NCI-H187 treated with DMSO at 0.1 percent for 48 hours (cell line): ENCODE results near the gene SCAPER.
"Not testable (repeated sequence)": the region's sequence is repeated elsewhere in the genome, so short reads cannot be mapped to it uniquely, and the experiment has no call there.

ENCODE experiments used
- DNase-seq: peaks from one replicate; lab custom pipeline; 2025; lab: John Stamatoyannopoulos, UW

SCAPER gene

DNA sequence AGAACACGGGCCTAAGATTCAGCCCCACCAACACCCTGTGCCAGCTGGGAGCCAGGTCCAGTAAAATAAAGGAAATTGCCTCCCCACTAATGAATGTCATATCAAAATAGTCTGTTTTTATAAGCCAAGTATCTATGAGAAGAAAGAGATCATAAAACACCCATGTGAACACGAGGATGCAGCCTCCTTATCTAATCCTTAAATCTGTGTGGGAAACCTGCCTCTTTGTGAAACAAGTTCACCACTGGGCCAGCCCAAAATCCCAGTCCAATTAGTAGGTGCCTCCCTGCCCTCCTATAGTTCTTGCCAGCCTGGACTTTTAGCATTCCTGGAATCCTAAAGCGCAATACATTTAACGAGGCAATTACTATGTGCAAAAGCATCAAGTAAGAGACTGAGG, 42.0 kb downstream of the SCAPER start:
- DNase-seq, result no peak

DNA sequence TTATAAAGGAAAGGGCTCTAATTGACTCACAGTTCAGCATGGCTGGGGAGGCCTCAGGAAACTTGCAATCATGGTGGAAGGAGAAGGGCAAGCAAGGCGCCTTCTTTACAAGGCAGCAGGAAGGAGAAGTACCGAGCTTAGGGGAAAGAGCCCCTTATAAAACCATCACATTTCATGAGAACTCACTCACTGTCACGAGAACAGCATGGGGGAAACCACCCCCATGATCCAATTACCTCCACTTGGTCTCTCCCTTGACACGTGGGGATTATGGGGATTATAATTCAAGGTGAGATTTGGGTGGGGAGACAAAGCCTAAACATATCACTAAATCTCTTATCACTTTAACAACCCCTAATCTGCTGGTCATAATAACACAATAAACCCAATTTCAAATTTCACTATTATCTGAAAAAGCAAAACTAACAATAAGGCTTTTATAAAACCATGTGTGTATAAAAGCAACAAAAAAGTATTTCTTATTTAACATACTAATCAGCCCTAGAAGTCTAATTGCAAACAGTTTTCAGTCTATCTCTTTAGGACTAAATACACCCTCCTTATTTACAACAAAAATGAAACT, 43.2 kb downstream of the SCAPER start:
- no peak for DNase-seq

DNA sequence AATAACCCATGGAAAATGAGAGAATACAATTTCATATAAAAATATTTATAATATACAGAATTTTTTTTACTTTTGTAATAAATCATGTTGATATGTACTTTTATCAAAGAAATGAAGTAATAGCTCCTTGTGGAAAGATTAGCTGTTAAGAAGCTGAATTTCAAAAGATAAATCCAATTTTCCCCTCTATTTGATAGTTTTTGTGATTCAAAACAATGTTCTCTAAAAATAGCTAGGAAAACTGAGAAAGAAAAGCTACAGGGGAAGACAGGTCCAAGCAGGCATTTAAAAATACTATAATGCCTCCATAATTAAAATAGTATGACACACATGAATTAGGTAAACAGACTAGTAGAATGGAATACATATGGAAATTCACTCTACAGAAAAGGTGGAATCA, 44.9 kb downstream of the SCAPER start:
- no peak for DNase-seq

DNA sequence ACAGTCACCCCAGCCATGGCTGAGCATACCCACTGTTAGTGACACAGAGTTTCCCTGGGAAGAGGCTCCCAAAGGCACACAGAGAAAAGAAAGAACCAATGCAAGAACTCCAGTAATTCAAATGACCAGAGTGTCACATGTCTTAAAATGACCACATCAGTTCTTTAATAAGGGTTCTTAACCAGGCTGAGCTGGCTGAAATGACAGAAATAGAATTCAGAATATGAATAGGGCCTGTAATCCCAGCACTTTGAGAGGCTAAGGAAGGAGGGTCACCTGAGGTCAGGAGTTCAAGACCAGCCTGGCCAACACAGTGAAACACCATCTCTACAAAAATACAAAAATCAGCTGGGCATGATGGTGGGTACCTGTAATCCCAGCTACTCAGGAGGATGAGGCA, 54.8 kb downstream of the SCAPER start:
- DNase-seq, result not testable (repeated sequence)

DNA sequence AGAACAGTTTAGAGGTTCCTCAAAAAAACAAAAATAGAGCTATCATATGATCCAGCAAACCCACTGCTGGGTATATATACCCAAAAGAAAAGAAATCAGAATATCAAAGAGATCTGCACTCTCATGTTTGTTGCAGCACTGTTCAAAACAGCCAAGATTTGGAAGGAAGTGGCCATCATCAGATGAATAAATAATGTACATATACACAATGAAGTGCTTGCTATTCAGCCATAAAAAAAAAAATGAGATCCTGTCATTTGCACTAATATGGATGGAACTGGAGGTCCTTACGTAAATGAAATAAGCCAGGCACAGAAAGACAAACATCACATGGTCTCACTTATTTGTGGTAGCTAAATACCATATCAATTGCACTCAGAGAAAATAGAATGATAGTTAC, 58.4 kb downstream of the SCAPER start:
- DNase-seq, result no peak

DNA sequence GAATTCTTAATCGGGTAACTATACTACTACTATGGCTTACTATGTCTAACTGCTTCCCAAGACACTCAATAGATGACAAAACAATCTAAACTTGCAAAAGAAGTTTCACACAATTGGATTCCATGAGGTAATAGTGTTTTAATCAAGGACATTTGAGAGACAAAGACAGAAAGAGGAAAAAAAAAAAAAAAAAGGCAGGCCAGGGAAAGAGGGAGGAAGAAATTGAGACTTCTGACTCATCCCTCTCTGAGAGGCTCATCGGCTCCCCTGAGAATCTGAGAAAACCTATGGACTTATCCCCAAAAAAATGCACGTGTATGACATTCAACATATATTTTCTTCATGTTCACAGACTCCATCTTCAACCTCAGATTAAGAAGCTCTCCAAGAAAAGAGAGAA, 61.0 kb downstream of the SCAPER start:
- no peak for DNase-seq

DNA sequence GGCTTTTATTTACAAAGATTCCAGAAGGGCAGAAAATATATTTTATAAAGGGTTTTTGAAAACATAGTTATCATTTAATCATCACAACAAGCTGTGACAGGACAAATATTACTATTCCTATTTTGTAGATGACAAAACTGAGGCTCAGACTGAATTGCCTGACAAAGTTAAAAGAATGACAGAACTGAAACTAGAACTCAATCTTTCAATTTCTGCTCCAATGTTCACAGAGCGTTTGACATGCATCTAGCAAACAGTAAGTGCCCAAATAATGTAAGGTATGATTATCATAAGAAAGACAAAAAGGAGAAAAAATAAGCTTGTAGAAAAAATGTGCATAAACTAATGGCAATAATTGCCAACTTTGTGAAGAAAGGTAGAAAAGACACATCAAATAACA, 61.9 kb downstream of the SCAPER start:
- no peak for DNase-seq

DNA sequence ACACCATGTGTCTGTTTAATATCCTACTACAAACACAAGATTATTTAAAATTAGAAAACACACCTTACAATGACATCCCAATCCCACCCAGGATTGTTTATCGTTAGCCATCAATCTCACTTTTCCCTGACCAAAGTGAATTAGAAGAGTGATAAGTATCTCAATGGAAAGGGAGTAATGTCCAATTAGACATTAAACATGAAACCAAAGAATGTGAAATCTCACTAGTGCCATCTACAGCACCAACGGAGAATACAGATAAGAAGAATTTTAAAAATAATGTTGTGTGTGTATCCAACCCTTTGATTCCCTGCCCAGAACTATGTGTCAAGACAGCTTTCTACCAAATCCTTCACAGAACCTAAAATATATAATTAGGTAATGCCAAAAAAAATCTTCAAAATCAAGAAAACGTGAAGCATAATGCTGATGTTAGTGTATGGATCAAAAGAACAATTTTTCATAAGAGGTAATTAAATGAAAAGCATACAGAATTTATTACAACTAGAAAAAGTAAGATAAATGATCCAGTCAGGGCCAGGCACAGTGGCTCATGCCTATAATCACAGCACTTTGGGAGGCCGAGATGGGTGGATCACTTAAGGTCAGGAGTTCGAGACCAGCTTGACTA, 64.2 kb downstream of the SCAPER start:
- DNase-seq, result no peak

DNA sequence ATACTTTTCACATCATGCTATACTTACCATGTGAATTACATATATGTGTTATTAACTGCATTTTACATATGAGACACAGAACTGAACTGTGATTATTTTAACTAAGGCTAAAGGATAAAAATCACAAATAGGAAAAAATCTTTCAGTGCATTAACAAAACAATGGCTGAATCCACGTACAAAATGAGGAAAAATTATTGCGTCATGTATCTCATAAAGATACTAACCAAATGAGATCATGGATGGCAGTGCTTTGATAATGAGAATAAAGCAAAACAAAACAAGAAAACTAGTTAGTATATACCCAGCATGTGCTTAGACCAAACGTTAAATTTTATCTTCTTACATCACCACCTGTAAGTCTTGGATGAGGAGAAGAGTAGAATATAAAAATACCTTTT, 66.0 kb downstream of the SCAPER start:
- no peak for DNase-seq

DNA sequence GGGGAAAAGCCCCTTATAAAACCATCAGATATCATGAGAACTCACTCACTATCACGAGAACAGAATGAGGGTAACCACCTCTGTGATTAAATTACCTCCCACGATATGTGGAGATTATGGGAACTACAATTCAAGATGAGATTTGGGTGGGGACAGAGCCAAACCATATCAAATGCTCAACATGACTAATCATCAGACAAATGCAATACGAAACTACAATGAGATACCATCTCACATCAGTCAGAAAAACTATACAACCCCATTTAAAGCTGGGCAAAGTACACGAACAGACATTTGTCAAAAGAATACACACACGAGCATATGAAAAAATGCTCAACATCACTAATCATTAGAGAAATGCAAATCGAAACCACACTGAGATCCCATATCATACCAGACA, 67.7 kb downstream of the SCAPER start:
- DNase-seq, result no peak

DNA sequence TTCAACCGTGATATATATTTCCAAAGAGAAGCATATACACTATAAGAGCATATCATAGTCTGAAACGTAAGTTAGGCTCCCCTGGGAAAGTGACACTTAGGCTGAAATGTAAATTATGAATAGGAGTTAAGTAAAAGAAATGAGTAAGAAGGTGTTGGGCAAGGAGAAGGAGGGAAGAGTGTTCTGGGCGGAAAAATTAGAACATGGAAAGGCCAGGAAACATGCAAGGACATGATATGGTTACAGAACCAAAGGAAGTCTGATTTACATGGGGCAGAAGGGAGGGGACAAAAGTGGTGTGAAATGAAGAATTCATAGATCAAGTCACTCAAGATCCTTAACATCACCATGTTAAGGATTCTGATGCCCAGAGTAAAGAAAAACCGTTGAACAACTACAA, 75.2 kb downstream of the SCAPER start:
- DNase-seq, result no peak

DNA sequence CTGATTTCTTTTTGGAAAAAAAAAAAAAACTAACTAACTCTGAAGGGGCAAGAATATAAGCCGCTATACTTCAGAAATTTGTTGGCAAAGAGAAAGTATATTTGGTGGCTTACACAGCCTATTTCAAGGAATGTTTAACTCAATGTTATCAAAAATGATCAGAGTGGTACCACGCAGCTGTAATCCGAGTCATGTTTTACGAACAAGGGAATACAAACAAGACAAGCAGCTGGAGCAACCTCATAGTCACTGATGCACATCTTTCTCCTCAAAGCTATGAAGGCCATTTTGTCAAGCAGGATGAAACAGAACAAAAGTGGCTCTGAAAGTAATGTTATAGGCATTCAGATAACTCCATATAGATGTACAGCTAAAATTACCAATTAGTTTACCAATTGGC, 81.2 kb downstream of the SCAPER start:
- DNase-seq, result peak; percentile 49

DNA sequence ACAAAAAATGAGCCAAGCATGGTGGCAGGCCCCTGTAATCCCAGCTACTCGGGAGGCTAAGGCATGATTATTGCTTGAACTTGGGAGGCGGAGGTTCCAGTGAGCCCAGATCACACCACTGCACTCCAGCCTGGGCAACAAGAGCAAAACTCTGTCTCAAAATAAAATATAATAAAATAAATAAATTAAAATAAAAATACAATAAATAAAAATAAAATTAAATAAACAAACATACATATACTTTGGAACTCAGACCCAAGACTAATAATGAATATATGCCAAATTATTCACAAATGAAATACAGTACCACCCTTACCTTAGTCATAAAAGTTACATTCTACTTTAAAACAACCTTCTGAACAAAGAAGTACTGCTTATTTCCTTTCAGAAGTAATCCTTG, 81.8 kb downstream of the SCAPER start:
- no peak for DNase-seq

DNA sequence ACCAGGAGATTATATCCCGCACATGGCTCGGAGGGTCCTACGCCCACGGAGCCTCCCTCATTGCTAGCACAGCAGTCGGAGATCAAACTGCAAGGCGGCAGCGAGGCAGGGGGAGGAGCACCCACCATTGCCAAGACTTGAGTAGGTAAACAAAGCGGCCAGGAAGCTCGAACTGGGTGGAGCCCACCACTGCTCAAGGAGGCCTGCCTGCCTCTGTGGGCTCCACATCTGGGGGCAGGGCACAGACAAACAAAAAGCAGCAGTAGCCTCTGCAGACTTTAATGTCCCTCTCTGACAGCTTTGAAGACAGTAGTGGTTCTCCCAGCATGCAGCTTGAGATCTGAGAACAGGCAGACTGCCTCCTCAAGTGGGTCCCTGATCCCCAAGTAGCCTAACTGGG, 86.2 kb downstream of the SCAPER start:
- not testable (repeated sequence) for DNase-seq

DNA sequence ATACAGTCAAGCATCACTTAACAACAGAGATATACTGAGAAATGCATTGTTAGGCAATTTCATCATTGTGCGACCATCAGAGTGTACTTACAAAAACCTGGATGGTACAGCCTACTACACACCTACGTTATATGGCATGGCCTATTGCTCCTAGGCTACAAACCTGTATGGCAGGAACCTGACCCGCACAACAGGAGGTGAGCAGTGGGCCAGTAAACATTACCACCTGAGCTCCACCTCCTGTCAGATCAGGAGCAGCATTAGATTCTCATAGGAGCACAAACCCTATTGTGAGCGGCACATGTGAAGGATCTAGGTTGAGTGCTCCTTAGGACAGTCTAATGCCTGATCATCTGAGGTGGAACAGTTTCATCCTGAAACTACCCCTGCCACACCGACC, 89.7 kb downstream of the SCAPER start:
- DNase-seq, result no peak

DNA sequence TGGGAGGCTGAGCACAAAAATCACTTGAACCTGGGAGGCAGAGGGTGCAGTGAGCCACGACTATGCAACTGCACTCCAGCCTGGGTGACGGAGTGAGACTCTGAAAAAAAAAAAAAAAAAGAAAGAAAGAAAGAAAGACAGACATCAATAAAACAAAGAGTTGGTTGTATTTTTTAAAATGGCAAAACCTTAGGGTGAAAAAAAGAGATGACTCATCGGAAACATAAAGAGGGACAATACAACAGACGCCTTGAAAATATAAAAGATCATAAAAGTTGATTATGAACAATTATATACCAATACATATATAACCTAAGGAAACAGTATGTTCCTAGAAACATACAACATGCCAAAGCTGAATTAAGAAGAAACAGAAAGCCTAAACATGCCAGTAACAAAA, 92.8 kb downstream of the SCAPER start:
- DNase-seq, result no peak

DNA sequence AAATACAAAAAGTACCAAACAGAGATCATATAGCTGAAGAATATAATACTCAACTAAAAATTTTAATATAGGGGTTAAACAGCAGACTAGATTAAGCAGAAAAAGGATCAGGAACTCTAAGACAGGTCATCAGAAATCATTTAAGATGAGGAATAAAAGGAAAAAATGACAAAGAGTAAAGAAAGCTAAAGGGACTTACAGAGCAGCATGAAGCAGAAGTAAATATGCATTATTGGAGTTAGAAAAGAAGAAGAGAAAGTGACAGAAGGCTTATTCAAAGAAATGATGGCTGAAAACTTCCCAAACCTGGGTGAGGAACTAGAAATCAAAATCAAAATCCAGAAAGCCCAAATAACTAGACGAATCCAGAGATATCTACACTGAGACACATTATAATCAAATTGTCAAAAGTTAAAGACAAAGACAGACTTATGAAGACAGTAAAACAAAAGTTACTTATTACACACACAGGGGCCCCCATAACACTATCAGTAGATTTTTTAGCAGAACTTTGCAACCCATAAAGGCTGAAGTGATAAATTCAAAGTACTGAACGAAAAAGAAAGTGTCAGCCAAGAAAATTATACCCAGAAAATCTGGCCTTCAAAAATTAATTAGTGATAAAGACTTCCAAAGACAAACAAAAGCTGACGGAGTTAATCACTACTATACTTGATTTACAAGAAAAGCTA, 95.6 kb downstream of the SCAPER start:
- no peak for DNase-seq

DNA sequence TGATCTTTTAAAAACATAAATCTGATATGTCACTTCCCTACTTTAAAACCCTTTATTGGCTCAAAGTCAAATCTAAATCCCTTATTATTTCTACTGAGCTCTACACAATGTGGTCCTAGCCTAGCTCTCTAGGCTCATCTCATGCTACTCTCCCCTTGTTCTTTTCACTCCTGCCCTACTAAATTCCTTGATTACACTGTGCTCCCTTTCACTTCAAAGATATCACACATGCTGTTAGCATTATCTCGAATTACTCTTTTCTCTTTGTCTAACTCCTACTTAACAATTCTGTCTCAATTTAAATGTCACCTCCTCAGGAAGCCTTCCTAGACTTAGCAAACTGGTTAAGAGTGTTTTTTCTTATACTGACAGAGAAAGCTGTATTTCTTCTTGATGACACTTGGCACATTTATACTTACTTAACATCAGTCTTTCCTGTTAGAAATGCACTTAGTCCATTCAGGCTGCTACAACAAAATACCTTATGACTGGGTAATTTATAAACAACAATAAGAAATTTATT, 102.0 kb downstream of the SCAPER start:
- no peak for DNase-seq

DNA sequence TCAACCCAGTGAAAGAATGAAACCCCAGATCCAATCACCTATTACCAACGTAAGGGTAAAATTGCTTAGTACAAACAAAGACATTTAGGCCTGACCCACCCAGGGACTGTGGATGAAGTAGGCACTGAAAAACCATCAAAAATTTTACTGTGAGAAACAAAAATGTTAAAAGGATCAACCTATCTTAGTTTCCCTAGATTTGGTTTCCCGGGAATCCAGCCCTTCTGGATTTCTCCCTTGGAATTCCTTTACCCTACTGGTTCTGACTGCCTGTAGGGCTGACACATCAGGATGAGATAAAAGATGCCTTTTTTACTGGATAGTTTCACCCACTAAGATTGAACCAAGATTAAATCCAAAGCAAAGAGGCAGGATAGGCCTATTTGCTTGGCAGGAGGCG, 102.7 kb downstream of the SCAPER start:
- no peak for DNase-seq

DNA sequence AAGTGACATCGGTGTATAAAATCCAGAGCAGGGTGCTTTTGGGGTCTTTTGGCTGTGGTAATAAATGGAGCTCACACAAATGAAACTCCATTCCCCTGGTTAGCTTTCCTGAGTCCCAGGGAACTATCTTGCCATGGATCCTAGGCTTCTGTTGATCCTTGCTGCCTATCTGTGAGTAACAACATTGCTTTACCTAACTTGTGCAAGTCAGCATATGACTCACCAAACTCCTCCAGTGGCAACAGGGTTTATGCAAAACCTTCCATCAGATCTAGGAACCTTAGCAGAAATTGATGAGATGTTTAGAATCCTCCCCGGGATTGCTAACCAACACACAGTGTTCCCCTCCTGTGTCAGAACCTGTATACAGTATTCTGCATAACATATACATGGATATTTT, 105.4 kb downstream of the SCAPER start:
- no peak for DNase-seq

DNA sequence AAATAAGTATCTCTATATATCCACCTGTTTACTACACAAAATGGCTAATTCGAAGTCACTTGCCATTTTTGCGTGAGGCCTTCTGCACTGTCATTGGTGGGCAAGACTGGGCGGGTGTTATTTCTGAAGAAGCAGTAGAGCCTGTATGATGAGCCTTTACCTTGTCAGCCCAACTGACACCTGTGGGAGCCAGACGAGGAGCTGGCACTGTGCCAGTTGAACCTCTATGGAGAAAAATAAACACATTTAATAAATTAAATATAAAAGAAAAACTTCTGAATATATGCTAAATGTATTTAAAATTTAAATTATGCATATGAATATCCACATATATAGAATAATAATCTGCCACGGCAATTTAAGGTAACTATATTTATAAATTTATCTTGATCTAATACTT, 109.9 kb downstream of the SCAPER start:
- no peak for DNase-seq

DNA sequence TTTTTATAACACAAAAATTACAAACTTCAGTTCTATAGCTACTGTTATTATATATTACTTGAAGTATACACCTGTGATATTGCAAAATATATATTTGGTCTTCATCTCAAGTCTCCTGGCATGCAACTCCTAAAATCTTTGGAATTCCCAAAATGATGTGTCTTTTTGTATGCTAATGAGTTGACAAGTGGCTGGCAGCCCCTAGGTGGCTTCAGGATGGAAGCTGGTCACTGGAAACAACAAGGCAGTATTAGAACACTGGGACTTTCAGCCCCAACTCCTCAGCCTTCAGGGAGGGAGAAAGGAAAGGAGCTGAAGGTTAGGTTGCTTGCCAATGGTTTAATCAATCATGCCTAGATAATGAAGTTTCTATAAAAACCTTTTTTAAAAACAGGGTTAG, 112.0 kb downstream of the SCAPER start:
- DNase-seq, result no peak

DNA sequence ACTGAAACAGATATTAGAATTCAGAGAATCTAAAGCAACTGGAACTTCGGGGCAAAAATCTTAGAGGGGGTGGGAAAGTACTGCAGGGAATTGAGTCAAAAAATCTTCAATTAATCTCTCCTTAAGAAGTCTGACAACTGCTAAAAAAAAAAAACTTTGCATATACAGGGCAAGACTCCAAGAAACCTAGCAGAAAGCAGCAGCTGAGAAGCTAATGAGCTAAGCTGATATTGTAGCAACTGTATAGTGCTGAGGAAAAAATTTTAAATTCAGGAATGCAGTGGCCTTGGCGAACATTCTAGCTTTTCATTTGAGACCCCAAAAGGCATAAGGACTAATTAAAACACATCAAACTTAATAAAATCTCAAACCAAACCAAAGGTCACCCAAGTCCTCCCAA, 113.6 kb downstream of the SCAPER start:
- DNase-seq, result no peak

DNA sequence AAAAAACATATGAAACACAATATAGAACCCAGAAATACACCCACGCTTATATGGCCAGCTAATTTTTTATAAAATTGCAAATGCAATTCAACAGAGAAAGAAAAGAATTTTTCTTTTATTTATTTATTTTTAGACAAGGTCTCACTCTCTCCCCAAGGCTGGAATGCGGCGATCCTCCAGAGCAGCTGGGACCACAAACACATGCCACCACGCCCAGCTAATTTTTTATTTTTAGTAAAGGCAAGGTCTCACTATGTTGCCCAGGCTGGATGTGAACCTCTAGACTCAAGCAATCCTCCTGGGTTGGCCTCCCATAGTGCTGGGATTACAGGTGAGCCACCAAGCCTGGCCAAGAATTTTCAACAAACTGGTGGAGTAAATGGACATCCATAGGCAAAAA, 117.9 kb downstream of the SCAPER start:
- no peak for DNase-seq
